ENCODE data around the gene RNF152. TPM values are rescaled to one million over a fixed set of nuclear protein-coding genes. Genes with fewer than 3 reads are reported as not detected.

Gene RNF152, protein sequence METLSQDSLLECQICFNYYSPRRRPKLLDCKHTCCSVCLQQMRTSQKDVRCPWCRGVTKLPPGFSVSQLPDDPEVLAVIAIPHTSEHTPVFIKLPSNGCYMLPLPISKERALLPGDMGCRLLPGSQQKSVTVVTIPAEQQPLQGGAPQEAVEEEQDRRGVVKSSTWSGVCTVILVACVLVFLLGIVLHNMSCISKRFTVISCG
- 9.2 and 14.7 TPM in 2 replicates for total RNA-seq

DNA sequence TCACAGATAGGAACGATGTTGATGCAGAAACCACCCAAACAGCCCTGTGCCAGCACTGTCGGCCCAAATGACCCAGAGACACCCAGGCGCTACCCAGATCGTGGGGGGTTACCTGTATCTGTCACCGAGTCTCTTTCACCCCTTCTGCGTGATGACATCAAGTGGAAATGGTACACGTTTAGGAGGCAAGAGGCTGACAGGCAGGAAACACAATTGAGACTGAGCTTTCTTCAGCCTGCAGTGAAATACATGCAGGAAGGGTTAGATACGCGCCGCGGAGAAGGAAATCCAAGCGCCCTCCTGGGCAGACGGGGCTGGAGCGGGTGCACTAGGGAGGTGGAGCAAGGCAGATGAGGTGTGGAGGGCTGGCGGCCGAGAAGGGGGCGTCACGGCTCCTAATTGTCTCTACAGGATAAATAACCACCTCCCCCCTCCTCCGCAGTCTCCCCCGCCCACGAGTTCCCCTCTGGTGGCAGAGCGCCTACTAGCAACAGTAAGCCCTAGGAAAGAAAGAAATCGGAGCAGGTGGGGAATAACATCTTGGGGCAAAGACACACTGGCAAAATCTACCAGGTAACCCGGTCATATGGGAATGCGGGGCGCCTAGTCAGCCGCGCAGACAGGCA, at the start of gene RNF152:
TSS of gene RNF152 (minus strand) at position 325 of the 626 bp plus-strand sequence. CDS start 76,544 bp downstream, outside the sequence.

All from smooth muscle cell of trachea (primary cell).